Measurements from ENCODE around the gene SMCO4.

The SMCO4 gene

GRCh38 chr11:93504110-93505095 lies 38.8 kb downstream of the SMCO4 start:
- DNase-seq (ENCODE audit: low read depth): no peak

DNA sequence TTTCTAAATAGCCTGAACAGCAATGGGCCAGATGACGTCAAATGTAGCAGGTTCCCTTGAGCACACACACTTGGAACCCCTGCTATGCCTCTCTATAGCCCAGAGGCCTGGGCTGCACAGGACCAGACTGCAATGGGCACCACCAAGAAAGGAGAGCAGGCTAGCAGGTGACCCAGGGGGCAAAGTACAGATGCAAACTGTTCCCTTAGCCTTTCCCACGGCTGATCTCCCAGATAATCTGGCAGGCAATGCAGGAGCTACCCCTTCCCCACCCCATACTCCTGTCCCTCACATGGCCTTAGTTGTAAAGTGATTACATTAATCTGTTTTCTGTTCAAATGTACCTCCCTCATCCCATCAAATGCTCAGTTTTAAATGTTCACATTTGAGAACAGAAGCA lies 41.3 kb downstream of the SMCO4 start:
- no peak for DNase-seq (ENCODE audit: low read depth)

DNA sequence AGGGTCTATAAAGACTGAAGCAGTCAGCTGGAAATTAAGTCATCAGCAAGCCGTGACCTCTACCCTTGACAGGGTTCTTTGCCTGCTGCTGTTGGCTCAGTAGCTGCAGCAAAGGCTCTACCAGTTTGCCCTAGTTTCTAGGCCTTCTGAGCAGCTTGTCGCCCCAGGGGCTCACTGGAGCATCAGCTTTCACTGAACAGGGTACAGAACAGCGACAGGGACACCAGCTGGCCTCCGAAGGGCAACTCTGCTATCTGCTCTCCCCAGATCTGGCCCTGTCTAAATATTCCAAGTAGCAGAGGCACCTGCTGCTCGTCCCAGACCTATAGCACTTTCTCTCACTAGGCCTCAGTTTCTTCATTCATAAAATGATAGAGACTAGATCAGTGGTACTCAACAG lies 42.4 kb downstream of the SMCO4 start:
- no peak for DNase-seq (ENCODE audit: low read depth)

DNA sequence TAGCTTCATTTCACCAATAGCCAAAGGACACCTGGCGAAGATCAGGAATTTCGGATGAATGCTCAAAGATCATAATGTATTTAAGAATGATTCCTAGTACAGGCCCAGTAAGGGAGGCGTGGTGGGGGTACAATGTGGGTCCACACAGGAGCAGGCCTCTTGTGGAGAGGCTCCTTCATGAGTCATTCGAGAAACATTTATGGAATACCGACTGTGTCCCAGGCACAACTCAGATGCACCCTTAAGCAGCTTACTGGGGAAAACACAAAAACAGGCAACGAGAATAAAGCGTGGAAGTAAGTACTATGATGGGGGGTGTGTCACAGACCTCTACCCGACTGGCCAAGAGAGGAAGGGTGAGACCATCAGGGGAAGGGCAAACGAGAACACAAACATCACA lies 44.5 kb downstream of the SMCO4 start:
- DNase-seq (ENCODE audit: low read depth): no peak

- DNase-seq (ENCODE audit: low read depth): no peak
These were observed 45.0 kb downstream of the SMCO4 start for GRCh38 chr11:93498161-93498560.

DNA sequence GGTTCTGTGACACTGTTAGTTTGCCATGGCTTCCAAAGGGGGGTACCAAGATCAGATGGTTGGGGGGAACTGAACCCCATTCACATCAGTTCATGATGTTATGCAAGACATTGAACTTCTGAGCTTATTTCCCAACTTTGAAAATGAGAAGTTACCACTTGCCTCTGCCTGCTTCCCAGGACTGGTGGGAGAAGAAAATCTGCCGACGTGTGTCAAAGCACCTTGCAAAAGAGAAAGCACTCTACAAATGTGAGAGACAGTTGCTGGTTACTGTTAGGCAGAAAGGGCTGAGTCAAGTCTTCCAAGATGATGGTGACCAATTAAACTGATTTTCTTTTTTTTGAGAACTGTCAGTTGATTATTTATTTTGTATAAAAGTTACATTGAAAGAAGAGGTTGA lies 45.6 kb downstream of the SMCO4 start:
- no peak for DNase-seq (ENCODE audit: low read depth)

DNA sequence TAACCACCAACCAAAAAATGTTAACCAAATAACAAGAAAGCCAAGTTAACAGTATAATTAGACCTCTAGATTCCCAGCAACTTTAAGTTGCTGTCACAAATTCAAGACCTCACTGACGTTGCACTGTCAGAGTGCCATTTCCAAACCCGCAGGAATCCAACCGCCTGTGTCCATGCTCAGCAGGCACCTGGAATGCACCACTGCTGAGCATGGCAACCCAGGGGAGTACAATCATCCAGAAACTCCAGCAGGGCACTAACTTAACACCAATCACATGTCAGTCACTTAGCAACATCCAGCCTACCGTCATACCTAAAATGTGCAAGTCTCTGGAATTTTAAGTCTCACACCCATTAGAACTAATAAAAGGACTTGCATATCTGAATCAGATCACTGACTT lies 48.8 kb downstream of the SMCO4 start:
- no peak for DNase-seq (ENCODE audit: low read depth)

DNA sequence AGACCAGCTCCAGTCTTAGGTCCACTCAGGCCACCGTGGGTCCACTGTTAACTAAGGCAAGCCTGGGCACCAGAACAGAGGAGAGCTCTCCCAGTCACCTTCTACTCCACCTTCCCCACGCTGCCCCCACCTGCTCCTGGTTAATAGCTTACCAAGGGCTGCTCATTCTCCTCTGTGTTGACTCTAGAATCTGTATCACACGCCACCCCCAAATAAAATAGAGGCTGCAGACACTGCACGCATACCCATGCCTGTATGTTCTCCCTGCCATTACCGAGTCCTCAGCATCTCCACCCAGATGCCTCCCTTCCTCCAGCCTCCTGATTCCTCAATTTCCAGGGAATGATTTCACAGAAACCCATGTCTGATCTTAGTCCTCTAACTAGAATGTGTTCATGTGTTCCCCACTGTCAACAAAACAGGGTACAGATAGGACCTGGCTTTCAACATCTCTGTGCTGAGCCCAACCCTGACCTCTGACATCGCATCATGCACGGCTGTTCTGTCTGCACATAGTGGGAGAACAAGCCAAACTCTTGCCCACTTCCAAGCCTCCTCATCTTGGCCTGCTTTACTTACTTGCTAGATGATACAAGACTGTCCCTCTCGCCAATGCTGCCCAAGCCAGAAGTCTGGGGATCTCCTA lies 49.8 kb downstream of the SMCO4 start:
- DNase-seq (ENCODE audit: low read depth): no peak

- no peak for DNase-seq (ENCODE audit: low read depth)
These were observed 50.5 kb downstream of the SMCO4 start for GRCh38 chr11:93492464-93493251.

DNA sequence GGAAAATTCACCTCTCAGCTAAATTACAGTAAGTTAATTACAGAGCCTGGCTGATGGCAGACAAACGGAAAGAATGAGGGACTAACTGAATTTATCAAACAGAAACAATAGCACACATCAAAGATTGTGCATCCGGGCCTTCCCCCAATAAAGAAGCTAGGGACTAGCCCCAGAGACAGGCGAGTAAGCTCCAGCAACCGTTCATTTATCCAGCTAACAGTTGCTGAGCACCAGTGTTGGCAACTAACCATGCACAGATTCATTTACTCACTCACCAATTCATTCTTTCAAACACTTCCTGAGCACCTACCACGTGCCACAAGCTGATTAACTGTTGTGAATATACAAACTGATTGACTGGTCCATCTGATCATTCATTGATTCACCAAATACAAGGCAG lies 51.2 kb downstream of the SMCO4 start:
- no peak for DNase-seq (ENCODE audit: low read depth)

- no peak for DNase-seq (ENCODE audit: low read depth)
These were observed 52.1 kb downstream of the SMCO4 start for GRCh38 chr11:93490996-93491618.

DNA sequence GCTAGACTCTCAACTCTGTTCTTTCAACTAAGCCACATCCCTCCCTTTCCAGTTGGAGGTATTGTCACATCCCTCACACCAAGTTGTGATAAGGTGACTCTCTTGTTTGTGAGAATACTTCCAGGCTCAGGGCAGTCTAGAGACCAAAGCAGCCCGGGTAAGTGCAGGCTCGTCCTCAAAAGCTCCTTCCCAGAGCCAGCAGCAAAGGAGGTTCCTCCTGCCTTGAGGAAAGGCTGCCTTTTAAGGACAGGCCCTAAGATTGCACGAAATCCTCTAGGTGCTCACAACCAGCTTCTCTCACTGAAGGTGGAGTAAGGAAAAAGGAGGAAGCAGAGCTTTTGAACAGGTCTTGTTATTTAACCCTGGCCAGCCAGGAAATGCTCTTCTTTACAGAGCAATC lies 53.4 kb downstream of the SMCO4 start:
- DNase-seq (ENCODE audit: low read depth): no peak

- no peak for DNase-seq (ENCODE audit: low read depth)
These were observed 56.1 kb downstream of the SMCO4 start for GRCh38 chr11:93487032-93487483.

DNA sequence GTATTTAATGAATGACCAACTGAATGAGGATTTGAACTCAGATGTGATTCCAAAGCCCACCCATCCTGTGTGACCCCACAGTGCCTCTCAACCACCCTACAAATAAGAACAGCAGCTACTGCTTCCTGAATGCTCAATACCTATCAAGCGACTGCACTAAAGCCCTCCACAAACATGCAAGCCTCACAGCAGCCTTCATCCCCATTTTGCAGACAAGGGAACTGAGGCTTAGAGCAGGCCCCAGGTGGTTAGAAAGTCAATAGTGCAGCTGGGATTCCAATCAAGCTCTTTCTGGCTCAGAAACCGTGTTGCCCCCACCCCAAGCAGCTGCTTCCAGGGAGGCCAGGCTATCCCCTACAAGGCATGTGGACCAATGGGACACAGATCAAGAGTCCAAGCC lies 57.2 kb downstream of the SMCO4 start:
- no peak for DNase-seq (ENCODE audit: low read depth)

GRCh38 chr11:93484716-93485115 lies 58.5 kb downstream of the SMCO4 start:
- peak; percentile 40 for DNase-seq (ENCODE audit: low read depth)

GRCh38 chr11:93482556-93482955 lies 60.6 kb downstream of the SMCO4 start:
- DNase-seq (ENCODE audit: low read depth): no peak

DNA sequence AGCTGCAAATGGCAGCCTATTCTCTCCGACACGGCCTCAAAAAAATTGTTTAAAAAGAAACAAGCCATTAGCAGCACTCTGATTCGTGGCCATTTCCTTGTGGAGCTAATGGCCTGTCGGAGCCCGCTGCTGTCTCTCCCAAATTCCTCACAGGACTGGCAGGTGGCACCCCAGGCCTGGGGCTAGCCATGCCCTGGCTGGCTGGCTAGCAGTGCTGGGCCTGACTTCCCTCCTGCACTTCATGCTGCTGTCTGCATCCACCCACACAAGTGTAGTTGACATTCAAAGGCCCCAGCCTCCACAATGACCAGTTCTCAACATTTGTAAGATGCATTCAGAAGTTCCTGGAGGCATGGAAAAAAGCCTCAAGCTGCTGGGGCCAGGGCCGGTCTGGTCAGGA lies 61.5 kb downstream of the SMCO4 start:
- no peak for DNase-seq (ENCODE audit: low read depth)

GRCh38 chr11:93481279-93481678 lies 61.9 kb downstream of the SMCO4 start:
- DNase-seq (ENCODE audit: low read depth): no peak

GRCh38 chr11:93480756-93481155 lies 62.4 kb downstream of the SMCO4 start:
- DNase-seq (ENCODE audit: low read depth): no peak

- DNase-seq (ENCODE audit: low read depth): no peak
These were observed 62.9 kb downstream of the SMCO4 start for GRCh38 chr11:93480256-93480655.

DNA sequence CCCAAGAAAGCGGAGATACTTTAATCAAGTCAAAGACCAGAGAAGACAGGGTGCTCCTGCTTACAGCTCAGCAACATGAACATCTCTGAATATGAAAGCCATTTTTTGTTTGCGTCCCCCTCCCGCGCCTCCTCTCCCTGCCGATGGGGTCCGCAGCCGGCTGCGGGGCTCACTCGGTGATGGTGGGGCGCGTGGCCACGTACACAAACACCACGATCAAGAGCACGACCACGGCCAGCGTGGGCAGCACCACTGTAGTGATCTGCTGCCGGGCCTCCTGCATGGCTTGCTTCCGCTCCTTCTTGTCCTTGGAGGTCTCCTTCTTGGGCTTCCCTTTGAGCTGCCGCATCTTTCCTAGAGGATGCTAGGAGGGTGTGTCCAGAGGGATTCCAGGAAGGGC lies 64.3 kb downstream of the SMCO4 start:
- no peak for DNase-seq (ENCODE audit: low read depth)

- no peak for DNase-seq (ENCODE audit: low read depth)
These were observed 65.4 kb downstream of the SMCO4 start for GRCh38 chr11:93477684-93478234.

All from fibroblast of the conjunctiva (primary cell).